DND-41 (cell line): Measurements from ENCODE around the gene LGR4.

Experiments
- ATAC-seq: fragments of 200-7000 bp; cut with Tn5 transposase; 3 replicates; pipeline ENCODE4 v1.9.1; 2021; ENCODE audit warnings: low read depth; ENCODE audit not compliant: insufficient read depth
- DNase-seq: peaks from one replicate; pipeline ENCODE4 v3.0.0-alpha.2; 2020
- H2AFZ ChIP-seq: 2 replicates; pipeline ENCODE4 v1.6.0; 2012; ENCODE audit warnings: low read depth, low read length
- H3K27ac ChIP-seq: 2 replicates; pipeline ENCODE4 v1.5.1; 2012; ENCODE audit warnings: low read length, inconsistent platforms
- H3K27me3 ChIP-seq: fragments of 200-600 bp; sonication (generic); 2 replicates; pipeline ENCODE4 v1.6.0; 2012; ENCODE audit warnings: low read length, mild to moderate bottlenecking, inconsistent platforms; ENCODE audit not compliant: insufficient read depth, poor library complexity
- H3K36me3 ChIP-seq: 2 replicates; pipeline ENCODE4 v1.5.1; 2012; ENCODE audit warnings: low read length, inconsistent platforms; ENCODE audit not compliant: insufficient read depth
- H3K4me1 ChIP-seq: 2 replicates; pipeline ENCODE4 v1.5.1; 2012; ENCODE audit warnings: mild to moderate bottlenecking, low read length; ENCODE audit not compliant: insufficient read depth
- H3K4me2 ChIP-seq: 2 replicates; pipeline ENCODE4 v1.6.0; 2012; ENCODE audit warnings: mild to moderate bottlenecking, moderate library complexity, low read length, inconsistent platforms; ENCODE audit not compliant: insufficient read depth
- H3K4me3 ChIP-seq, 2 experiments: fragments of 200-600 bp in 1 of 2; shearing (Covaris generic) in 1 of 2; 2 replicates each; pipeline ENCODE4 v1.5.1; 2012 to 2016; ENCODE audit warnings: inconsistent platforms in 2 of 2, low read length in 2 of 2, mild to moderate bottlenecking in 2 of 2, low read depth in 1 of 2, moderate library complexity in 1 of 2
- H3K79me2 ChIP-seq: 2 replicates; pipeline ENCODE4 v1.6.0; 2012; ENCODE audit warnings: low read length, inconsistent platforms; ENCODE audit not compliant: insufficient read depth
- H3K9ac ChIP-seq: 2 replicates; pipeline ENCODE4 v1.6.0; 2012; ENCODE audit warnings: low read depth, mild to moderate bottlenecking, inconsistent platforms, low read length, moderate library complexity
- H3K9me3 ChIP-seq: 2 replicates; pipeline ENCODE4 v1.5.1; 2012; ENCODE audit warnings: low read length, moderate library complexity, mild to moderate bottlenecking, inconsistent platforms; ENCODE audit not compliant: insufficient read depth, severe bottlenecking
- H4K20me1 ChIP-seq: 2 replicates; pipeline ENCODE4 v1.6.0; 2012; ENCODE audit warnings: low read length; ENCODE audit not compliant: insufficient read depth
- EZH2 ChIP-seq: IDR thresholded peaks from 3 replicates; pipeline ENCODE4 v1.6.1; 2012; ENCODE audit warnings: borderline replicate concordance, low read depth, mild to moderate bottlenecking, moderate library complexity, low read length, inconsistent platforms; ENCODE audit not compliant: severe bottlenecking
- TF ChIP-seq, protein P1 (sequence below): IDR thresholded peaks from 2 replicates; pipeline ENCODE4 v1.5.1; 2012; ENCODE audit warnings: borderline replicate concordance, low read length, moderate library complexity, mild to moderate bottlenecking; ENCODE audit not compliant: poor library complexity, severe bottlenecking; ENCODE audit errors: extremely low read depth

Gene LGR4

GRCh38 chr11:27367881-27368280 lies 104.7 kb downstream of the LGR4 start:
- Histone ChIP-seq H3K4me1 (peaks cover 9% of the 10 kb centered on the region), H3K4me3 (no peak overlapping the region), H3K9me3 (no peaks in the 10 kb centered on the region), H3K9ac (no peak overlapping the region), H3K79me2 (peaks cover 4% of the 10 kb centered on the region), H3K27ac (no peak overlapping the region), H3K36me3 (no peaks in the 10 kb centered on the region), H4K20me1 (no peaks in the 10 kb centered on the region), H3K4me2 (no peak overlapping the region), H2AFZ (no peak overlapping the region), H3K27me3 (no peaks in the 10 kb centered on the region)
- TF ChIP-seq, protein P1, sequence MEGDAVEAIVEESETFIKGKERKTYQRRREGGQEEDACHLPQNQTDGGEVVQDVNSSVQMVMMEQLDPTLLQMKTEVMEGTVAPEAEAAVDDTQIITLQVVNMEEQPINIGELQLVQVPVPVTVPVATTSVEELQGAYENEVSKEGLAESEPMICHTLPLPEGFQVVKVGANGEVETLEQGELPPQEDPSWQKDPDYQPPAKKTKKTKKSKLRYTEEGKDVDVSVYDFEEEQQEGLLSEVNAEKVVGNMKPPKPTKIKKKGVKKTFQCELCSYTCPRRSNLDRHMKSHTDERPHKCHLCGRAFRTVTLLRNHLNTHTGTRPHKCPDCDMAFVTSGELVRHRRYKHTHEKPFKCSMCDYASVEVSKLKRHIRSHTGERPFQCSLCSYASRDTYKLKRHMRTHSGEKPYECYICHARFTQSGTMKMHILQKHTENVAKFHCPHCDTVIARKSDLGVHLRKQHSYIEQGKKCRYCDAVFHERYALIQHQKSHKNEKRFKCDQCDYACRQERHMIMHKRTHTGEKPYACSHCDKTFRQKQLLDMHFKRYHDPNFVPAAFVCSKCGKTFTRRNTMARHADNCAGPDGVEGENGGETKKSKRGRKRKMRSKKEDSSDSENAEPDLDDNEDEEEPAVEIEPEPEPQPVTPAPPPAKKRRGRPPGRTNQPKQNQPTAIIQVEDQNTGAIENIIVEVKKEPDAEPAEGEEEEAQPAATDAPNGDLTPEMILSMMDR, result no peak
- no peak for TF ChIP-seq EZH2
- no peak for ATAC-seq
- DNase-seq, result no peak

GRCh38 chr11:27363576-27364117 lies 108.9 kb downstream of the LGR4 start:
- ATAC-seq (no peak), DNase-seq (no peak)
- peaks cover 41% of the 10 kb centered on the region for H3K4me1 ChIP-seq
- peak overlapping the region; percentile 100 for H2AFZ ChIP-seq
- H3K9me3 ChIP-seq, result no peaks in the 10 kb centered on the region
- H3K9ac ChIP-seq, result peak overlapping the region; percentile 82
- H3K27ac ChIP-seq, result peak overlapping the region; percentile 85
- no peaks in the 10 kb centered on the region for H4K20me1 ChIP-seq
- TF ChIP-seq, protein P1, result no peak
- TF ChIP-seq EZH2, result no peak
- 0 out of 2 replicates have a peak, but pooled peaks cover 7% of the 10 kb centered on the region for H3K36me3 ChIP-seq
- peak overlapping the region; percentile 95 for H3K4me2 ChIP-seq
- H3K4me3 ChIP-seq, result peak overlapping the region; percentile 49 to 93; a peak in 3 of 4 replicates
- no peaks in the 10 kb centered on the region for H3K27me3 ChIP-seq
- peaks cover 35% of the 10 kb centered on the region for H3K79me2 ChIP-seq

DNA sequence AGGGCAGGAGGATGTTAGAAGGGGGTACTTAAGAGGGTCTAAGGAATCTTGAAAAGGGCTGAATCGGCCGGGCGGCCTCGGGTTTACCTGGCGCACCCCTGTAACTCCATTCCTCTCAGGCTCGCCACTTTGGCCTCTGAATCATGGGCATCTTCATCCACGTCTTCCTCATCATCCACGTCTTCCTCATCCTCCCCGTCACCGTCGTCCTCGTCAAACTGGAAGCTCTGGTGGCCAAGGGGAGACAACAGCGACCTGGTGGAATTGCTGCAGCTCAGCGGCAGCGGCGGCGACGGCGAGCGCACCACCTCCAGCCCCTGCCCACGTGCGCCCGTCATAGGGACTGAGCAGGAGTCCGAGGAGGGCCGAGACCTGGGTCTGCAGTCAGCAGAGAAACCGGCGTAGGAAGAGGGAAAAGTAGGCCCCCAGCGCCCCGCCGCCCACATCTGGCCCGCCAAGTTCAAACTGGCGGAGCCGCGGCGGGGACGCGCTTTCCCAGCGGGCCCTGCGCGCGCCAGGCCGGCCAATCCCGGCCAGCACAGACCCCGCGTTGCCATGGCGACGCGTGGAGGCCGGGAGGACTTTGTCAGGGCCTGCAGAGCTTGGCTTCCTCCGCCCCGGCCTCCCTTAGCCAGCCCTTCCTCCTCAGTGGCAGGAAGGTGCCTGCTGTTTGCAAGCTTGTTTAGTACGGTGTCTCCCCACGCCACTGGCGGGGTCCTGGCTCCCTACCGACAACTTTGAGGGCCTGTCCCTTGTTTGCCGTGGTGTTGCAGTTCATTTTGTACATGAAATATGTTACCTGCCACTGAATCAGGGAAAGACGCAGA lies 109.6 kb downstream of the LGR4 start, which contains the start of gene CCDC34:
Gene CCDC34, minus strand, starts transcription at position 467 of the 827 bp plus-strand sequence. Its CDS starts 21 bp downstream, at position 446.
- H3K4me2 ChIP-seq, result peak within 1 kb of the TSS; percentile 95
- no peaks in the 10 kb centered on the region for H4K20me1 ChIP-seq
- no peaks in the 10 kb centered on the region for H3K9me3 ChIP-seq
- peaks cover 45% of the 10 kb centered on the region for H3K4me1 ChIP-seq
- H2AFZ ChIP-seq, result peak within 1 kb of the TSS; percentile 100
- H3K36me3 ChIP-seq, result 0 out of 2 replicates have a peak, but pooled peaks cover 7% of the 10 kb centered on the region
- peak within 1 kb of the TSS; percentile 90 for H3K27ac ChIP-seq
- no peaks in the 10 kb centered on the region for H3K27me3 ChIP-seq
- ATAC-seq (peak; percentile 98), DNase-seq (peak; percentile 91)
- H3K9ac ChIP-seq, result peak within 1 kb of the TSS; percentile 82
- H3K79me2 ChIP-seq, result peaks cover 38% of the 10 kb centered on the region
- peak within 1 kb of the TSS; percentile 49 to 93; a peak in 3 of 4 replicates for H3K4me3 ChIP-seq
- TF ChIP-seq, protein P1, result no peak
- no peak for TF ChIP-seq EZH2
